ENCODE data around the gene PLEKHA5.

The PLEKHA5 gene

GRCh38 chr12:19217446-19217845 lies 87.9 kb downstream of the PLEKHA5 start:
- Histone ChIP-seq H3K4me2 (ENCODE audit: low read length) (no peak overlapping the region), H3K27ac (ENCODE audit: low read depth, low read length) (no peak overlapping the region), H3K9me2 (replicated peaks; ENCODE audit: control insufficient read depth, low read length) (no peaks in the 10 kb centered on the region), H3K79me2 (ENCODE audit: control insufficient read depth, low read length) (no peaks in the 10 kb centered on the region), H3F3A (ENCODE audit: control insufficient read depth, insufficient read depth) (no peaks in the 10 kb centered on the region), H3K4me3 (ENCODE audit: low read length) (no peak overlapping the region), H4K20me1 (ENCODE audit: control insufficient read depth, insufficient read depth, low read depth, low read length) (no peaks in the 10 kb centered on the region), H3K4me1 (ENCODE audit: control insufficient read depth, low read length) (no peaks in the 10 kb centered on the region), H3K36me3 (ENCODE audit: control insufficient read depth, low read length) (no peaks in the 10 kb centered on the region), H3K27me3 (ENCODE audit: control insufficient read depth, low read length) (no peaks in the 10 kb centered on the region), H3K9me3 (ENCODE audit: control insufficient read depth, insufficient read depth, low read length) (no peaks in the 10 kb centered on the region)
- TF ChIP-seq CTCF (IDR thresholded peaks at IDR 0.05; ENCODE audit: low read depth, low read length, poor library complexity, severe bottlenecking) (no peak), EZH2phosphoT487 (IDR thresholded peaks at IDR 0.05; ENCODE audit: borderline replicate concordance, low read length) (no peak)

- Histone ChIP-seq H3K27me3 (ENCODE audit: control insufficient read depth, low read length) (no peaks in the 10 kb centered on the region), H3F3A (ENCODE audit: control insufficient read depth, insufficient read depth) (no peaks in the 10 kb centered on the region), H3K27ac (ENCODE audit: low read depth, low read length) (no peak overlapping the region), H3K9me3 (ENCODE audit: control insufficient read depth, insufficient read depth, low read length) (no peaks in the 10 kb centered on the region), H4K20me1 (ENCODE audit: control insufficient read depth, insufficient read depth, low read depth, low read length) (no peaks in the 10 kb centered on the region), H3K4me1 (ENCODE audit: control insufficient read depth, low read length) (no peaks in the 10 kb centered on the region), H3K4me2 (ENCODE audit: low read length) (no peak overlapping the region), H3K4me3 (ENCODE audit: low read length) (no peak overlapping the region), H3K36me3 (ENCODE audit: control insufficient read depth, low read length) (no peaks in the 10 kb centered on the region), H3K79me2 (ENCODE audit: control insufficient read depth, low read length) (no peaks in the 10 kb centered on the region), H3K9me2 (replicated peaks; ENCODE audit: control insufficient read depth, low read length) (no peaks in the 10 kb centered on the region)
- no peak for TF ChIP-seq CTCF (IDR thresholded peaks at IDR 0.05; ENCODE audit: low read depth, low read length, poor library complexity, severe bottlenecking)
- no peak for TF ChIP-seq EZH2phosphoT487 (IDR thresholded peaks at IDR 0.05; ENCODE audit: borderline replicate concordance, low read length)
Observed at GRCh38 chr12:19220205-19220604, 90.7 kb downstream of the PLEKHA5 start.

- H3K9me3 ChIP-seq (ENCODE audit: control insufficient read depth, insufficient read depth, low read length), result no peaks in the 10 kb centered on the region
- no peak overlapping the region for H3K4me3 ChIP-seq (ENCODE audit: low read length)
- no peak overlapping the region for H3K4me2 ChIP-seq (ENCODE audit: low read length)
- no peaks in the 10 kb centered on the region for H3F3A ChIP-seq (ENCODE audit: control insufficient read depth, insufficient read depth)
- H3K27me3 ChIP-seq (ENCODE audit: control insufficient read depth, low read length), result no peaks in the 10 kb centered on the region
- no peaks in the 10 kb centered on the region for H3K36me3 ChIP-seq (ENCODE audit: control insufficient read depth, low read length)
- TF ChIP-seq CTCF (IDR thresholded peaks at IDR 0.05; ENCODE audit: low read depth, low read length, poor library complexity, severe bottlenecking) (no peak), EZH2phosphoT487 (IDR thresholded peaks at IDR 0.05; ENCODE audit: borderline replicate concordance, low read length) (no peak)
- no peaks in the 10 kb centered on the region for H4K20me1 ChIP-seq (ENCODE audit: control insufficient read depth, insufficient read depth, low read depth, low read length)
- H3K9me2 ChIP-seq (replicated peaks; ENCODE audit: control insufficient read depth, low read length), result no peaks in the 10 kb centered on the region
- no peaks in the 10 kb centered on the region for H3K4me1 ChIP-seq (ENCODE audit: control insufficient read depth, low read length)
- no peaks in the 10 kb centered on the region for H3K79me2 ChIP-seq (ENCODE audit: control insufficient read depth, low read length)
- no peak overlapping the region for H3K27ac ChIP-seq (ENCODE audit: low read depth, low read length)
Observed at GRCh38 chr12:19220852-19221466, 91.4 kb downstream of the PLEKHA5 start.
